Caco-2 (cell line): ENCODE measurements around the gene NUDT3. TPM values are rescaled to one million over a fixed set of nuclear protein-coding genes. Genes with fewer than 3 reads are reported as not detected.
"Not testable (repeated sequence)": the region's sequence is repeated elsewhere in the genome, so short reads cannot be mapped to it uniquely, and the experiment has no call there.

ENCODE experiments used
- BruUV-seq: library from RNA; stranded (reverse); fragments of 400-500 nt; replicated peaks from 2 replicates; lab custom pipeline; 2021; lab: Mats Ljungman, UMichigan
- CTCF ChIA-PET: fragments of 300-600 bp; sonication (Branson Sonifier 250); formaldehyde crosslinking; loops from one replicate; lab custom pipeline; 2022; ENCODE audit warnings: antibody characterized with exemption; lab: Charles Lee
- POLR2A ChIA-PET: fragments of 300-600 bp; sonication (Branson Sonifier 250); formaldehyde crosslinking; loops from one replicate; lab custom pipeline; 2022; ENCODE audit warnings: antibody characterized with exemption; lab: Charles Lee
- DNase-seq, 2 experiments: peaks; one replicate each; pipeline versions ENCODE4 v3.0.0 to v3.0.0-alpha.2; 2020 to 2022
- H3K27me3 ChIP-seq: replicated peaks from 2 replicates; pipeline ENCODE4 v1.6.0; 2011; ENCODE audit warnings: low read length; ENCODE audit not compliant: control insufficient read depth, insufficient read depth
- H3K36me3 ChIP-seq: 2 replicates; pipeline ENCODE4 v1.5.1; 2011; ENCODE audit warnings: low read length; ENCODE audit not compliant: control insufficient read depth, insufficient read depth
- H3K4me1 ChIP-seq: fragments of 250-450 bp; sonication (Bioruptor Pico); 2 replicates; pipeline ENCODE4 v1.5.1; 2020; ENCODE audit warnings: mild to moderate bottlenecking
- H3K4me3 ChIP-seq: 2 replicates; pipeline ENCODE4 v1.5.1; 2011; ENCODE audit warnings: low read depth, mild to moderate bottlenecking, control low read depth, low read length
- H3K9me3 ChIP-seq: fragments of 250-450 bp; sonication (Bioruptor Pico); 2 replicates; pipeline ENCODE4 v1.5.1; 2020; ENCODE audit warnings: mild to moderate bottlenecking, moderate library complexity
- H3K27ac Mint-ChIP-seq: one replicate; pipeline ENCODE4 v1.8.0; 2022; ENCODE audit warnings: mixed read lengths; ENCODE audit not compliant: unreplicated experiment
- H3K27me3 Mint-ChIP-seq: one replicate; pipeline ENCODE4 v1.8.0; 2022; ENCODE audit warnings: mixed read lengths; ENCODE audit not compliant: insufficient read depth, unreplicated experiment
- H3K36me3 Mint-ChIP-seq: one replicate; pipeline ENCODE4 v1.8.0; 2022; ENCODE audit warnings: mild to moderate bottlenecking, mixed read lengths; ENCODE audit not compliant: insufficient read depth, unreplicated experiment
- H3K4me1 Mint-ChIP-seq: one replicate; pipeline ENCODE4 v1.8.0; 2022; ENCODE audit warnings: low read depth, mixed read lengths; ENCODE audit not compliant: unreplicated experiment
- H3K4me3 Mint-ChIP-seq: one replicate; pipeline ENCODE4 v1.8.0; 2022; ENCODE audit warnings: mild to moderate bottlenecking, moderate library complexity, mixed read lengths; ENCODE audit not compliant: unreplicated experiment
- H3K9me3 Mint-ChIP-seq: one replicate; pipeline ENCODE4 v1.8.0; 2022; ENCODE audit warnings: mixed read lengths; ENCODE audit not compliant: unreplicated experiment
- CTCF ChIP-seq, 2 experiments: fragments of 200-600 bp in 1 of 2; IDR thresholded peaks; 1 replicate in 1 of 2; 2 replicates in 1 of 2; pipeline versions ENCODE4 v1.5.1 to v1.8.0; 2011 to 2022; ENCODE audit warnings: antibody characterized with exemption in 1 of 2, control low read depth in 1 of 2, inconsistent platforms in 1 of 2, low read depth in 1 of 2, low read length in 1 of 2, mild to moderate bottlenecking in 1 of 2, moderate library complexity in 1 of 2; ENCODE audit not compliant: insufficient read depth in 1 of 2, severe bottlenecking in 1 of 2, unreplicated experiment in 1 of 2
- intact Hi-C: fragments of 100-400 bp; cut with micrococcal nuclease; formaldehyde crosslinking; loops from one replicate; pipeline ENCODE4 v1.10.0; 2022; ENCODE audit not compliant: unreplicated experiment
- total RNA-seq: library from RNA; stranded (reverse); gene quantifications from 2 replicates; pipeline ENCODE4 v1.2.3, GENCODE V29; 2022

NUDT3 gene
- total RNA-seq, 1 experiment from 2014 or later = 22.9 TPM

GRCh38 chr6:34370361-34370760 is 22.1 kb downstream of the NUDT3 start:
- Mint-ChIP-seq H3K36me3 (no peaks in the 10 kb centered on the region), H3K4me1 (no peaks in the 10 kb centered on the region), H3K4me3 (no peak overlapping the region), H3K9me3 (no peaks in the 10 kb centered on the region), H3K27ac (no peak overlapping the region), H3K27me3 (no peaks in the 10 kb centered on the region)
- ChIA-PET CTCF (no interaction called here), POLR2A (no interaction called here)
- no peak for DNase-seq
- Histone ChIP-seq H3K36me3 (no peaks in the 10 kb centered on the region), H3K9me3 (no peaks in the 10 kb centered on the region), H3K27me3 (no peaks in the 10 kb centered on the region), H3K4me1 (peaks cover 9% of the 10 kb centered on the region), H3K4me3 (no peak overlapping the region)
- intact Hi-C loops = no loop called here
- no peak for TF ChIP-seq CTCF (IDR thresholded peaks at IDR 0.05; ENCODE audit: insufficient read depth in 1 of 2, low read depth in 1 of 2, low read length in 1 of 2, severe bottlenecking in 1 of 2, unreplicated experiment in 1 of 2)
- no TSS peak for BruUV-seq

- no peak overlapping the region for H3K4me3 ChIP-seq
- ChIA-PET POLR2A (no interaction called here), CTCF (interaction anchor here (0.7 kb wide), 1 partner anchor 21 kb away, joined by 3 read pairs; no protein-coding TSS in a partner anchor)
- peaks cover 3% of the 10 kb centered on the region for H3K4me1 ChIP-seq
- H3K9me3 ChIP-seq = no peaks in the 10 kb centered on the region
- Mint-ChIP-seq H3K36me3 (no peaks in the 10 kb centered on the region), H3K9me3 (no peaks in the 10 kb centered on the region), H3K27me3 (no peaks in the 10 kb centered on the region), H3K27ac (no peak overlapping the region), H3K4me1 (no peaks in the 10 kb centered on the region), H3K4me3 (no peak overlapping the region)
- TF ChIP-seq CTCF (IDR thresholded peaks at IDR 0.05; ENCODE audit: insufficient read depth in 1 of 2, low read depth in 1 of 2, low read length in 1 of 2, severe bottlenecking in 1 of 2, unreplicated experiment in 1 of 2) = no peak
- intact Hi-C loops = no loop called here
- no peaks in the 10 kb centered on the region for H3K36me3 ChIP-seq
- no peaks in the 10 kb centered on the region for H3K27me3 ChIP-seq
- DNase-seq = no peak
- no TSS peak for BruUV-seq
These were observed 23.1 kb downstream of the NUDT3 start for GRCh38 chr6:34369385-34369784.

GRCh38 chr6:34366639-34366921 is 25.9 kb downstream of the NUDT3 start:
- DNase-seq = no peak
- Mint-ChIP-seq H3K4me1 (peaks cover 10% of the 10 kb centered on the region), H3K27ac (no peak overlapping the region), H3K27me3 (no peaks in the 10 kb centered on the region), H3K36me3 (no peaks in the 10 kb centered on the region), H3K4me3 (no peak overlapping the region), H3K9me3 (no peaks in the 10 kb centered on the region)
- intact Hi-C loops = no loop called here
- Histone ChIP-seq H3K27me3 (no peaks in the 10 kb centered on the region), H3K4me3 (no peak overlapping the region), H3K36me3 (no peaks in the 10 kb centered on the region), H3K9me3 (no peaks in the 10 kb centered on the region), H3K4me1 (0 out of 2 replicates have a peak, but pooled peaks cover 7% of the 10 kb centered on the region)
- BruUV-seq = no TSS peak
- no peak for TF ChIP-seq CTCF (IDR thresholded peaks at IDR 0.05; ENCODE audit: insufficient read depth in 1 of 2, low read depth in 1 of 2, low read length in 1 of 2, severe bottlenecking in 1 of 2, unreplicated experiment in 1 of 2)
- CTCF ChIA-PET = no interaction called here
- POLR2A ChIA-PET = no interaction called here

- H3K36me3 Mint-ChIP-seq, BruUV-seq, H3K9me3 ChIP-seq, H3K4me1 ChIP-seq, DNase-seq, H3K27me3 Mint-ChIP-seq, intact Hi-C loops, H3K4me1 Mint-ChIP-seq, H3K36me3 ChIP-seq, CTCF ChIA-PET, POLR2A ChIA-PET, H3K4me3 Mint-ChIP-seq, H3K27me3 ChIP-seq, H3K9me3 Mint-ChIP-seq, H3K4me3 ChIP-seq, H3K27ac Mint-ChIP-seq: not testable (repeated sequence)
These were observed 26.5 kb downstream of the NUDT3 start for GRCh38 chr6:34365781-34366638.

GRCh38 chr6:34363681-34364075 is 28.8 kb downstream of the NUDT3 start:
- H3K4me3 Mint-ChIP-seq, H3K27me3 ChIP-seq, H3K9me3 ChIP-seq, H3K27me3 Mint-ChIP-seq, DNase-seq, H3K36me3 ChIP-seq, H3K27ac Mint-ChIP-seq, H3K36me3 Mint-ChIP-seq, H3K4me1 Mint-ChIP-seq, H3K9me3 Mint-ChIP-seq, intact Hi-C loops, H3K4me3 ChIP-seq, H3K4me1 ChIP-seq, BruUV-seq: not testable (repeated sequence)
- POLR2A ChIA-PET = interaction anchor here (0.6 kb wide), 1 partner anchor 45 kb away, joined by 4 read pairs; no protein-coding TSS in a partner anchor
- CTCF ChIA-PET = interaction anchor here (0.7 kb wide), 1 partner anchor 51 kb away, joined by 4 read pairs; no protein-coding TSS in a partner anchor
